ENCODE data around the gene UMODL1.

The UMODL1 gene

DNA sequence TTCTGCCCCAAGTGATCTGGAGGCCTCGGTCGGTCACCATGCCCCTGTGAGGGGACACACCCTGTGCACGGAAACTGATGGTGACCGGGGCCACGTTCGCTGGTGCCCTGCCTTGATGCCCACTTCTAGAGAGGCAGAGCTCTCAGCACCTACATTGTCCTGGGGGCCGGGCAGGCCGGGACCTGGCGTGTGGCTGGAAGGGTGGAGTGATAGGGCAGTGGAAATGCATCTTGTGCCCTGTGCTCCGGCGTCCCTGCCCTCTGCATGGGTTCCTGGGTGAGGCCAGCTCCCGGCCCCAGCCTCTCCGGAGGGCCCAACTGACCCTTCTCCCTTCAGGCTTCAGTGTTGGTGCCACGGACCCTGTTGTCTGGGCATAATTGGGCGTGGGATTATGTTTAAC lies 11.0 kb upstream of the UMODL1 start:
- no peak for TF ChIP-seq POLR2AphosphoS5 (IDR thresholded peaks at IDR 0.05; ENCODE audit: low read depth)
- TF ChIP-seq, protein P1, sequence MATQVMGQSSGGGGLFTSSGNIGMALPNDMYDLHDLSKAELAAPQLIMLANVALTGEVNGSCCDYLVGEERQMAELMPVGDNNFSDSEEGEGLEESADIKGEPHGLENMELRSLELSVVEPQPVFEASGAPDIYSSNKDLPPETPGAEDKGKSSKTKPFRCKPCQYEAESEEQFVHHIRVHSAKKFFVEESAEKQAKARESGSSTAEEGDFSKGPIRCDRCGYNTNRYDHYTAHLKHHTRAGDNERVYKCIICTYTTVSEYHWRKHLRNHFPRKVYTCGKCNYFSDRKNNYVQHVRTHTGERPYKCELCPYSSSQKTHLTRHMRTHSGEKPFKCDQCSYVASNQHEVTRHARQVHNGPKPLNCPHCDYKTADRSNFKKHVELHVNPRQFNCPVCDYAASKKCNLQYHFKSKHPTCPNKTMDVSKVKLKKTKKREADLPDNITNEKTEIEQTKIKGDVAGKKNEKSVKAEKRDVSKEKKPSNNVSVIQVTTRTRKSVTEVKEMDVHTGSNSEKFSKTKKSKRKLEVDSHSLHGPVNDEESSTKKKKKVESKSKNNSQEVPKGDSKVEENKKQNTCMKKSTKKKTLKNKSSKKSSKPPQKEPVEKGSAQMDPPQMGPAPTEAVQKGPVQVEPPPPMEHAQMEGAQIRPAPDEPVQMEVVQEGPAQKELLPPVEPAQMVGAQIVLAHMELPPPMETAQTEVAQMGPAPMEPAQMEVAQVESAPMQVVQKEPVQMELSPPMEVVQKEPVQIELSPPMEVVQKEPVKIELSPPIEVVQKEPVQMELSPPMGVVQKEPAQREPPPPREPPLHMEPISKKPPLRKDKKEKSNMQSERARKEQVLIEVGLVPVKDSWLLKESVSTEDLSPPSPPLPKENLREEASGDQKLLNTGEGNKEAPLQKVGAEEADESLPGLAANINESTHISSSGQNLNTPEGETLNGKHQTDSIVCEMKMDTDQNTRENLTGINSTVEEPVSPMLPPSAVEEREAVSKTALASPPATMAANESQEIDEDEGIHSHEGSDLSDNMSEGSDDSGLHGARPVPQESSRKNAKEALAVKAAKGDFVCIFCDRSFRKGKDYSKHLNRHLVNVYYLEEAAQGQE (IDR thresholded peaks at IDR 0.05; ENCODE audit: insufficient replicate concordance, low read depth): no peak
- DNase-seq (ENCODE audit: low read depth in 1 of 2, low spot score in 1 of 2): no peak
- no peak overlapping the region for H3K27ac ChIP-seq (replicated peaks)
- no peaks in the 10 kb centered on the region for H3K27me3 ChIP-seq (ENCODE audit: insufficient read depth, poor library complexity, severe bottlenecking)
- H3K4me3 ChIP-seq (replicated peaks; ENCODE audit: insufficient read depth, low read length): no peak overlapping the region

DNA sequence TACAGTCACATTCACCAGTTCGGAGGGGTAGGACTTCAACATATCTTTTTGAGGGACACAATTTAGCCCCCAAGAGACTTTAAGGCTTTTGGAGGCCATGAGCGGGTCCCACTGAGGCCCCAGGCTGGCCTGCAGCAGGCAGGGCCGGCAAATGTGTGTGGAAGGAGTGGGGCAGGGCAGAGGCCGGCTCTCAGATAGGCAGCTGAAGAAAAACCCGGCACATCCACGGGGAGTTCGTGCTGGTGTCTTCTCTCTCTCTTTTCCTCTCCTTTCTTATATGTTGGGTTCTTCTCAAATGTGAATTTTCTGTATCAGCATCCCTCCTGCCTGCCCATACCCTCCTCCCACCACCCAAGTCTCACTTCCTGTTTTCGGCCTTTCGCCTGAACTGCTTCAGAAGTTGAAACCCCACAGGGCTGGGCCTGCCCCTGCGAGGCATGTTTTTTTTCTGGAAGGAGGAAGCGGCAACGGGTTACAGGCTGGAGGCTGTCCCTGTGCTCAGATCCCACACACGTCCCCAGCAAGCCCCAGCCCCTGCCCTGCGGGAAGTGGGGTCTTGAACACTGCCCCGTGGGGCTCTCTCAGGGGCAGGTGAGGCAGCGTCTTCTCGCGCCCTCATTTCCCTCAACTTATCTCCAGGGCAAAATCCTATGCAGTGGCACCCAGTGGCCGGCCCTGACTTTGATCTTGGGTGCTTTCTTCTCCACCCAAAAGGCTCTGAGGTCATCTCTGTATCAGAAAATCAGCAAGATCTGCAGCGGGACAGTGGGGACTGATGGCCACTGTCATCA lies 9.7 kb upstream of the UMODL1 start:
- TF ChIP-seq POLR2AphosphoS5 (IDR thresholded peaks at IDR 0.05; ENCODE audit: low read depth) (no peak), SPI1 (IDR thresholded peaks at IDR 0.05; ENCODE audit: borderline replicate concordance, low read depth) (peak; percentile 99)
- Histone ChIP-seq H3K27me3 (ENCODE audit: insufficient read depth, poor library complexity, severe bottlenecking) (no peaks in the 10 kb centered on the region), H3K4me3 (replicated peaks; ENCODE audit: insufficient read depth, low read length) (no peak overlapping the region), H3K27ac (replicated peaks) (peak overlapping the region; percentile 54)
- peak; percentile 53 to 91 for DNase-seq (ENCODE audit: low read depth in 1 of 2, low spot score in 1 of 2)

GRCh38 chr21:42061986-42062235 lies 9.2 kb upstream of the UMODL1 start:
- Histone ChIP-seq H3K4me3 (replicated peaks; ENCODE audit: insufficient read depth, low read length) (no peak overlapping the region), H3K27me3 (ENCODE audit: insufficient read depth, poor library complexity, severe bottlenecking) (no peaks in the 10 kb centered on the region), H3K27ac (replicated peaks) (peak overlapping the region; percentile 54)
- TF ChIP-seq CTCF (IDR thresholded peaks at IDR 0.05; ENCODE audit: insufficient read depth, low read length) (no peak), GABPA (IDR thresholded peaks at IDR 0.05; ENCODE audit: low read depth) (no peak), SPI1 (IDR thresholded peaks at IDR 0.05; ENCODE audit: borderline replicate concordance, low read depth) (no peak), POLR2AphosphoS5 (IDR thresholded peaks at IDR 0.05; ENCODE audit: low read depth) (no peak)
- TF ChIP-seq, protein P1 (IDR thresholded peaks at IDR 0.05; ENCODE audit: insufficient replicate concordance, low read depth): no peak
- no peak for DNase-seq (ENCODE audit: low read depth in 1 of 2, low spot score in 1 of 2)

GRCh38 chr21:42062236-42063022 lies 8.7 kb upstream of the UMODL1 start:
- Histone ChIP-seq H3K4me3 (replicated peaks; ENCODE audit: insufficient read depth, low read length) (no peak overlapping the region), H3K27me3 (ENCODE audit: insufficient read depth, poor library complexity, severe bottlenecking) (no peaks in the 10 kb centered on the region), H3K27ac (replicated peaks) (peak overlapping the region; percentile 42)
- peak in 1 of 2 experiments; percentile 77 for DNase-seq (ENCODE audit: low read depth in 1 of 2, low spot score in 1 of 2)
- TF ChIP-seq GABPA (IDR thresholded peaks at IDR 0.05; ENCODE audit: low read depth): no peak
- peak; percentile 20; the same call in 1 of the 2 replicates for TF ChIP-seq POLR2AphosphoS5 (IDR thresholded peaks at IDR 0.05; ENCODE audit: low read depth)

DNA sequence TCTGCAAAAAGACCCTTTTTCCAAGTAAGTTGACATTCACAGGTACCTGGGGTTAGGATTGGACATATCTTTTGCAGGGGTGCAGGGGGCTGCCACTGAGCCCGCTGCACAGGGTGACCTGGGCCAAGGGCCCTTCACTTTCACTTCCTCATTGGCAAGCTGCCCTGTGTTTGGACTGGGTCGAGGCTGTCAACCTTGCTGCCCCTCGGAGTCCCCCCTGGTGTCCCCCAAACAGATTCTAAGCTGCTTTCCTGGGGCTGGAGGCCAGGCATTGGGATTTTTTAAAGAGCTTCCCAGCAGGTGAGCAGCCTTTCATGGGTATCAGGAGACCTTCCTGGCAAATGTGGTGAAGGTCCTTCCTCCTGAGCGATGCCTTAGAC lies 7.9 kb upstream of the UMODL1 start:
- H3K27me3 ChIP-seq (ENCODE audit: insufficient read depth, poor library complexity, severe bottlenecking): no peaks in the 10 kb centered on the region
- H3K4me3 ChIP-seq (replicated peaks; ENCODE audit: insufficient read depth, low read length): no peak overlapping the region
- DNase-seq (ENCODE audit: low read depth in 1 of 2, low spot score in 1 of 2): no peak
- 0 out of 2 replicates have a peak, but pooled peaks have one; percentile 16 for TF ChIP-seq SPI1 (IDR thresholded peaks at IDR 0.05; ENCODE audit: borderline replicate concordance, low read depth)
- TF ChIP-seq POLR2AphosphoS5 (IDR thresholded peaks at IDR 0.05; ENCODE audit: low read depth): no peak
- peak overlapping the region; percentile 42 for H3K27ac ChIP-seq (replicated peaks)
